Bronchial epithelial cell (primary cell): ENCODE measurements around the gene CACNA2D3. TPM values are rescaled to one million over a fixed set of nuclear protein-coding genes. Genes with fewer than 3 reads are reported as not detected.

Source experiments
- DNase-seq: peaks from one replicate; pipeline ENCODE4 v3.0.0-alpha.2; 2010; ENCODE audit warnings: low read depth
- FAIRE-seq: peaks from 2 replicates; lab custom pipeline; 2011; peaks lifted over from hg19 to GRCh38; lab: Jason Lieb, UNC
- H3K27me3 ChIP-seq: 2 replicates; pipeline ENCODE4 v1.5.1; 2011; ENCODE audit warnings: low read length; ENCODE audit not compliant: control insufficient read depth, insufficient read depth
- H3K36me3 ChIP-seq: 2 replicates; pipeline ENCODE4 v1.5.1; 2011; ENCODE audit warnings: low read length; ENCODE audit not compliant: control insufficient read depth, insufficient read depth
- H3K4me3 ChIP-seq: 2 replicates; pipeline ENCODE4 v1.5.1; 2011; ENCODE audit warnings: mild to moderate bottlenecking, low read depth, low read length, control low read depth
- CTCF ChIP-seq: IDR thresholded peaks from 2 replicates; pipeline ENCODE4 v1.5.1; 2011; ENCODE audit warnings: mild to moderate bottlenecking, moderate library complexity, low read length, control low read depth, inconsistent platforms; ENCODE audit not compliant: insufficient read depth, severe bottlenecking
- total RNA-seq: library from RNA; depleted of rRNA; stranded (reverse); fragments of >200 nt; gene quantifications from 2 replicates; pipeline ENCODE4 v1.2.1, GENCODE V29; 2014

Gene CACNA2D3
- total RNA-seq, 1 donor from 2014 or later, result not detected

GRCh38 chr3:54324103-54324502, 201.8 kb downstream of the CACNA2D3 start:
- no peak for TF ChIP-seq CTCF
- FAIRE-seq (no peak), DNase-seq (no peak)
- Histone ChIP-seq H3K27me3 (no peaks in the 10 kb centered on the region), H3K36me3 (no peaks in the 10 kb centered on the region), H3K4me3 (no peak overlapping the region)

- Histone ChIP-seq H3K4me3 (no peak overlapping the region), H3K36me3 (no peaks in the 10 kb centered on the region), H3K27me3 (no peaks in the 10 kb centered on the region)
- no peak for TF ChIP-seq CTCF
- FAIRE-seq, result no peak
- no peak for DNase-seq
These were observed 204.6 kb downstream of the CACNA2D3 start for GRCh38 chr3:54326951-54327350.

GRCh38 chr3:54331341-54331740, 209.0 kb downstream of the CACNA2D3 start:
- Histone ChIP-seq H3K36me3 (no peaks in the 10 kb centered on the region), H3K4me3 (no peak overlapping the region), H3K27me3 (no peaks in the 10 kb centered on the region)
- no peak for DNase-seq
- no peak for TF ChIP-seq CTCF
- FAIRE-seq, result no peak

GRCh38 chr3:54337846-54338245, 215.5 kb downstream of the CACNA2D3 start:
- TF ChIP-seq CTCF, result no peak
- Histone ChIP-seq H3K4me3 (no peak overlapping the region), H3K27me3 (no peaks in the 10 kb centered on the region), H3K36me3 (no peaks in the 10 kb centered on the region)
- no peak for DNase-seq
- no peak for FAIRE-seq

- TF ChIP-seq CTCF, result no peak
- no peak overlapping the region for H3K4me3 ChIP-seq
- FAIRE-seq (no peak), DNase-seq (no peak)
- no peaks in the 10 kb centered on the region for H3K27me3 ChIP-seq
- no peaks in the 10 kb centered on the region for H3K36me3 ChIP-seq
These were observed 217.3 kb downstream of the CACNA2D3 start for GRCh38 chr3:54339608-54340007.

GRCh38 chr3:54341811-54342210, 219.5 kb downstream of the CACNA2D3 start:
- FAIRE-seq, result no peak
- no peak for DNase-seq
- no peaks in the 10 kb centered on the region for H3K36me3 ChIP-seq
- H3K4me3 ChIP-seq, result no peak overlapping the region
- no peaks in the 10 kb centered on the region for H3K27me3 ChIP-seq
- TF ChIP-seq CTCF, result no peak
